Prostate gland (tissue), 2 donors: ENCODE data around the gene RER1. TPM values are rescaled to one million over a fixed set of nuclear protein-coding genes. Genes with fewer than 3 reads are reported as not detected.

Source experiments
- DNase-seq: peaks from one replicate; pipeline ENCODE4 v3.0.0-alpha.2; 2019; ENCODE audit warnings: low spot score
- H3K27ac ChIP-seq, 2 donors: fragments of 200-600 bp; sonication (generic); 2 replicates each; pipeline ENCODE4 v1.5.1; 2017 to 2019
- H3K27me3 ChIP-seq: fragments of 200-600 bp; sonication (generic); replicated peaks from 2 replicates; pipeline ENCODE4 v1.5.1; 2019; ENCODE audit not compliant: insufficient read depth
- H3K36me3 ChIP-seq, 2 donors: fragments of 200-600 bp; sonication (generic); 1 replicate in 1 of 2; 2 replicates in 1 of 2; pipeline versions ENCODE4 v1.5.1 to v1.8.1; 2017 to 2019
- H3K4me1 ChIP-seq: fragments of 200-600 bp; sonication (generic); replicated peaks from 2 replicates; pipeline ENCODE4 v1.5.1; 2019
- H3K4me3 ChIP-seq, 2 donors: fragments of 200-600 bp; sonication (generic); 2 replicates each; pipeline ENCODE4 v1.5.1; 2017 to 2019
- H3K9me3 ChIP-seq: fragments of 200-600 bp; sonication (generic); 2 replicates; pipeline ENCODE4 v1.5.1; 2017
- CTCF ChIP-seq, 4 experiments: fragments of 200-600 bp in 2 of 4; fragments of 450-650 bp in 2 of 4; sonication (generic) in 2 of 4; IDR thresholded peaks; 1 replicate in 3 of 4; 2 replicates in 1 of 4; pipeline ENCODE4 v1.5.1; 2016 to 2019; ENCODE audit warnings: antibody characterized with exemption in 4 of 4, mild to moderate bottlenecking in 2 of 4, moderate library complexity in 2 of 4
- POLR2A ChIP-seq: fragments of 450-650 bp; IDR thresholded peaks from one replicate; pipeline ENCODE4 v1.6.1; 2016; ENCODE audit warnings: antibody characterized with exemption, mild to moderate bottlenecking
- POLR2AphosphoS5 ChIP-seq: sonication (generic); formaldehyde crosslinking; IDR thresholded peaks from one replicate; pipeline ENCODE4 v1.6.1; 2017; ENCODE audit warnings: antibody characterized with exemption
- WGBS: methylation state at CpG from one replicate; pipeline ENCODE4 v1.1.5; 2018; 5-methylcytosine and 5-hydroxymethylcytosine counted together
- intact Hi-C: fragments of 100-400 bp; cut with DNase I; formaldehyde crosslinking; loops from one replicate; pipeline ENCODE4 v1.14.2; 2022
- total RNA-seq, 2 donors: library from RNA; depleted of rRNA; stranded (reverse); fragments of >200 nt; gene quantifications; one replicate each; pipeline ENCODE4 v1.1.0, GENCODE V29; 2016

Gene RER1, protein sequence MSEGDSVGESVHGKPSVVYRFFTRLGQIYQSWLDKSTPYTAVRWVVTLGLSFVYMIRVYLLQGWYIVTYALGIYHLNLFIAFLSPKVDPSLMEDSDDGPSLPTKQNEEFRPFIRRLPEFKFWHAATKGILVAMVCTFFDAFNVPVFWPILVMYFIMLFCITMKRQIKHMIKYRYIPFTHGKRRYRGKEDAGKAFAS
- 10 to 100 TPM; 86.1 to 97.0 TPM for total RNA-seq

- no peaks in the 10 kb centered on the region for H3K9me3 ChIP-seq
- peak within 1 kb of the TSS; percentile 74 to 91 for H3K27ac ChIP-seq
- TF ChIP-seq POLR2AphosphoS5 (peak; percentile 99), CTCF (IDR thresholded peaks at IDR 0.05) (peak in 2 of 4 experiments; percentile 38), POLR2A (peak; percentile 85)
- H3K36me3 ChIP-seq = no peaks in the 10 kb centered on the region
- H3K4me1 ChIP-seq = peaks cover 27% of the 10 kb centered on the region
- under 1% methylated on average over 50 of the region's 103 CpGs for WGBS
- peak; percentile 98 for DNase-seq
- H3K27me3 ChIP-seq = no peaks in the 10 kb centered on the region
- intact Hi-C loops = no loop called here
- H3K4me3 ChIP-seq = peak within 1 kb of the TSS; percentile 80 to 95
These were observed at the start of gene RER1, which contains the start of gene MORN1 for GRCh38 chr1:2391041-2391930. Gene RER1 (plus strand): TSS chr1:2391841. CDS start chr1:2395791, 3,950 bp downstream. Gene MORN1 (minus strand): TSS chr1:2391554. CDS start chr1:2391533, 21 bp downstream.

DNA sequence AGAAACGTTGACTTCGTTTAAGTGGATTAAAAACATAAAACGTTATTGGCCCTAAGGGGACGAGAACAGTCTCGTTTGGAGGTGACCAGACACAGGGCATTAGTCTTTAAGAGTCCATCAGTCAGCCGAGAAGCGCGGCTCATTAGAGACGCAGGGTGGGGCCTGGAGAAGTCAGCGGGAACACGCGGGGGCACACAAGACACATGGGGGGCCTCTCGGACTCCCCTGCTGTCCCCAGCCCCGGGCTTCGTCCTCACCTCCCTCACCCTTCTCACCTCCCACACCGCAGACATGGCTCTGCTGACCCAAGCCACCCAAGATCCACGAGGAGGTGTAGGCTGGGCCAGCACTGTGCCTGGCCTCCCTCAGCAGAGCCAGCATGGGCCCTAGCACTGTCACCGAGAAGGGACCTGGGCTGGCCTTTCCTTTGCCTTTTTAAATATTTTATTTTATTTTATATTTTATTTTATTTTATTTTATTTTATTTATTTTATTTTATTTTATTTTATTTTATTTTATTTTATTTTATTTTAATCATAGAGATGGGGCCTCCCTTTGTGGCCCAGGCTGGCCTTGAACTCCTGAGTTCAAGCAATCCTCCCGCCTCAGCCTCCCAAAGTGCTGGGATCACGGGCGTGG, 49.1 kb upstream of the RER1 start:
- TF ChIP-seq CTCF (IDR thresholded peaks at IDR 0.05) = no peak
- TF ChIP-seq POLR2A = no peak
- no peak for TF ChIP-seq POLR2AphosphoS5
- H3K27ac ChIP-seq = no peak overlapping the region
- H3K9me3 ChIP-seq = no peaks in the 10 kb centered on the region
- DNase-seq = no peak
- intact Hi-C loops = no loop called here
- no peaks in the 10 kb centered on the region for H3K36me3 ChIP-seq
- no peaks in the 10 kb centered on the region for H3K4me1 ChIP-seq
- H3K4me3 ChIP-seq = no peak overlapping the region
- no peaks in the 10 kb centered on the region for H3K27me3 ChIP-seq
- 82% methylated on average over 21 of the region's 21 CpGs for WGBS

DNA sequence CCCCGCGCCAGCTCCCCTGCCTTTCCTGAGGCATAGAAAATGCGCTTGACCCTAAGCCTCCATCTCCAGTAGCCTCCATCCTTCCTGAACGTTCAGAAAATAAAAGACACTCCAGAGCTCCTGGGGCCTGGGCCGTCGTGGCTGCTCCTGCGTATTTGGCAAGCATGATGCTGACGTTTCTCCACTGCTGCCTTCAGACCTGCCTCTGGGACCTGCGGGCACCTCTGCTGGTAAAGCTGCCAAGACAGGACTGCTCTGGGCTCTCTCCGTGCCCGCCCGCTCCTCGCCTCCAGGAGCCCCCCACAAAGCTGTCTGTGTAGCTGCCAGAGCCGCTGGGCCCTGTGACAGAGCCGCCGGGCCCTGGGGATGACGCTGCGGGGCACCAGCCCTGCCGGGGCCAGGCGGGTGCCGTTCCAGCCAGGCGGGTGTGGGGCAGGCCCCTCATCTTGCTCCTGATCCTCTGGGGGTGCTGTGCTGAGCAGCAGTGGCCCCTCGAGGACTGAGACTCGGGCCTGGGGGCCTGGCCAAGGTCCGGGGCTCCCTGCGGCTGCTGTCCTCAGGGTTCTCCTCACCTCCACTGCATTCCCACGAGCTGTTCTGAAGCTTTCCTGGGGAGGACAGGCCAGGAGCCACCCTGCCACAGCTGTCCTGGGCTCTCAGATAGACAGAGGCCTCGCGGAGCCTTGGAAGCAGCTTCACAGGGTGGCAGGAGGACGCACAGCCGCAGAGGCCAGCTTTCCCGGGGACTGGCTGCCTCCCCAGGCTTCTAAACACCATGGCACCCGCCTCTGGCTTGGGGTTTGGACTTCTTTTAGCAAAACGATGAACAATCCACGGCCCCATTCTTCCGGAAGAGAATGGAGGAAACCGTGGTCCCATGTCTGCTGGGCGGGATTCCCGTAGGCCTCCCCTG, 48.4 kb upstream of the RER1 start:
- no peaks in the 10 kb centered on the region for H3K4me1 ChIP-seq

More for the DNA sequence above, 48.4 kb upstream of the RER1 start:
- no peak for TF ChIP-seq POLR2AphosphoS5
- TF ChIP-seq POLR2A = no peak
- TF ChIP-seq CTCF (IDR thresholded peaks at IDR 0.05) = no peak
- Histone ChIP-seq H3K9me3 (no peaks in the 10 kb centered on the region), H3K36me3 (no peaks in the 10 kb centered on the region), H3K27me3 (no peaks in the 10 kb centered on the region), H3K4me3 (no peak overlapping the region), H3K27ac (no peak overlapping the region)
- 73% methylated on average over 39 of the region's 39 CpGs for WGBS
- no peak for DNase-seq
- intact Hi-C loops = no loop called here
